ENCODE data around the gene PNPLA6.
"Not testable (repeated sequence)": the region's sequence is repeated elsewhere in the genome, so short reads cannot be mapped to it uniquely, and the experiment has no call there.

PNPLA6 gene

GRCh38 chr19:7533925-7534480 lies 1.5 kb upstream of the PNPLA6 start:
- peak; percentile 69 for DNase-seq

- DNase-seq, result peak; percentile 31
Observed at GRCh38 chr19:7534531-7535046, 928 bp upstream of the PNPLA6 start.

DNA sequence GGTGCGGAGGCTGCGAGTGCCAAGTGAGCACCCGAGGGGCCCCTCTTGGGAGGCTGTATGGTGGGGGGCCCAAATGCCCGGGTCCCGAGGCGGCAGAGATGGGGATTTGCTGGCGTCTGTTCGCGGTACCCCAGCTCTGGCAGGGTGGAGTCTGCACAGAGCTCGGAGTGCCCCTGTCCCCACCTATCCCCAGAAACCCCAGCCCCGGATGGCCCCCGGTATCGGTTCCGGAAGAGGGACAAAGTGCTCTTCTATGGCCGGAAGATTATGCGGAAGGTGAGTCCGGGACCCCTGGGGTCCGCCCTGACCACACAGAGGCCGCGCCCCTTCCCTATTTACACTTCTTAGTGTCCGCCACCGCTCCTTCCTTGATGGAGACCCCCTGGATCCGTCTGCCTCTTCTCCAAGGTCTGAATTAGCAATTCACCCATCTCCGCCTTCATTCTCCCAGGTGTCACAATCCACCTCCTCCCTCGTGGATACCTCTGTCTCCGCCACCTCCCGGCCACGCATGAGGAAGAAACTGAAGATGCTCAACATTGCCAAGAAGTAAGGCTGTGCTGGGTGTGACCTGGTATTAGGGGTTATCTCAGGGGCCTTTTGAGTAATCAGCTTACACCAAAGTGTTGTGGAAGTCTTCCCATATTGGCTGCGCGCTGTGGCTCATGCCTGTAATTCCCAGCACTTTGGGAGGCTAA lies 630 bp downstream of the PNPLA6 start:
- no peak for DNase-seq

DNA sequence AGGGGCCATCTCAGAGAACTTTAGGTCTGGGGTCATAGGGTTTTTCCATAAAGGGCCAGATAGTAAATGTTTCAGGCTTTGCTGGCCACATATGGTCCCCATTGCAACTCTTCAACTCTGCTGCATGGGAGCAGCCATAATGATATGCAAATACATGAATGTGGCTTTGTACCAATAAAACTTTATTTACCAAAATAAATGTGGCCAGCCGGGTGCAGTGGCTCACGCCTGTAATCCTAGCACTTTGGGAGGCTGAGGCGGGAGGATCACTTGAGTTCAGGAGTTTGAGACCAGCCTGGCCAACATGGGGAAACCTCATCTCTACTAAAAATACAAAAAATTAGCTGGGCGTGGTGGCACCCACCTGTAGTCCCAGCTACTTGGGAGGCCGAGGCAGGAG lies 3.5 kb downstream of the PNPLA6 start:
- not testable (repeated sequence) for DNase-seq

- no peak for DNase-seq
Observed at GRCh38 chr19:7539827-7540425, 4.4 kb downstream of the PNPLA6 start.

- DNase-seq, result no peak
Observed at GRCh38 chr19:7540761-7541474, 5.4 kb downstream of the PNPLA6 start.

GRCh38 chr19:7541475-7541824 lies 5.9 kb downstream of the PNPLA6 start:
- no peak for DNase-seq

DNA sequence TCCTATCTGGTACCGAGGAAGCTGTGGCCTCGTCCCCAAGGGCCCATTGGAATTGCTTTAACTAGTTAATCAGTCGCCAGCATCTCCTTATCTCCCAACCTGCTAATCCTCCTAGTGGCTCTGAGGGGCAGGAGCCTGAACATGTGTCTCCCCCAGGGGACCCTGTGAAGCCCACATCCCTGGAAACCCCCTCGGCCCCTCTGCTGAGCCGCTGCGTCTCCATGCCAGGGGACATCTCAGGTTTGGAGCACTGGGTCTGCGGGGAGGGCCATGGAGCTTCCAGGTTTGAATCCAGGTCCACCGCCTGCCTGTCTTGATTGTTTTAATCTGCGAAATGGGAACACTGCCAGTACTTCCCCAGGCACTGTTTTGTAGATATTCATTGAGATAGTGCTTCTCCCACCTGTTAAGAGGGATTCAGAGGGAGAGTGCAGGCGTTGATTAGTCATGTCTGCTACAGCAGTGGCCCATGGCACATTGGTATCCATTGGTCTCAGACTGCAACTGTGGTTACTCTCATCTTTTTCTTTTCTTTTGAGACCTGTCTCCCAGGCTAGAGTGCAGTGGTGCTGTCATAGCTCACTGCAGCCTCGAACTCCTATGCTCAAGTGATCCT lies 6.4 kb downstream of the PNPLA6 start:
- no peak for DNase-seq

GRCh38 chr19:7542556-7543348 lies 7.2 kb downstream of the PNPLA6 start:
- no peak for DNase-seq

GRCh38 chr19:7544626-7545025 lies 9.1 kb downstream of the PNPLA6 start:
- DNase-seq, result no peak

DNA sequence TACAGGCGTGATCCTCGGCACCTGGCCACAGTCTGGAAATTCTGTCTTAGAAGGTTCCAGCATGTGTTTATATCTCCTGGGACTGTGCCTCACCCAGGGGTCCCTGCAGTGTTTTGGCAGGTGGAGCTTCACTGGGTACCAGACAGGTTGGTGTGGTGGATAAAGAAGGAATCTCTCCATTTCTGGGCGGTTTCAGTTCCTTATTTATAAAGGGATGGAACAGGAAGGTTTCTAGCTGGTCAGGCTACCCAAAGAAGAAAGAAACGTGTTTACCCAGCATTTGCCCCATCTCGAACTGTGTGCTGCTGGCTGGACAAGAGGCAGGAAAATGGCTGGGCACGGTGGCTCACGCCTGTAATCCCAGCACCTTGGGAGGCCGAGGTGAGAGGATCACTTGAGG lies 9.8 kb downstream of the PNPLA6 start:
- DNase-seq, result no peak

- DNase-seq, result no peak
Observed at GRCh38 chr19:7545904-7546303, 10.4 kb downstream of the PNPLA6 start.

DNA sequence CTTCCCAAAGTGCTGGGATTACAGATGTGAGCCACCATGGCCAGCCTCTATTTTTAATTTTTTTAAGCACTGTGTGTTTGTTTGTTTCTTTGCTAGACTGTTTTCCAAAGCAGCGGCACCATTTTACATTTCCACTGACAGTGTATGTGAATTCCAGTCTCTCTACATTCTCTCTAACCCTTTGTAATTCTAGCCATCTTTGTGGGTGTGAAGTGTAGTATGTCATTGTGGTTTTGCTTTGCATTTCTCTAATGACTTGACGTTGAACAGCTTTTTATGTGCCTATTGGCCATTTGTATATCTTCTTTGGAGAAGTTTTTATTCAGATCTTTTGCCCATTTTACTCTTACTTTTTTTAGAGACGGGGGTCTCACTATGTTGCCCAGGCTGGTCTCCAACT lies 11.6 kb downstream of the PNPLA6 start:
- no peak for DNase-seq

DNA sequence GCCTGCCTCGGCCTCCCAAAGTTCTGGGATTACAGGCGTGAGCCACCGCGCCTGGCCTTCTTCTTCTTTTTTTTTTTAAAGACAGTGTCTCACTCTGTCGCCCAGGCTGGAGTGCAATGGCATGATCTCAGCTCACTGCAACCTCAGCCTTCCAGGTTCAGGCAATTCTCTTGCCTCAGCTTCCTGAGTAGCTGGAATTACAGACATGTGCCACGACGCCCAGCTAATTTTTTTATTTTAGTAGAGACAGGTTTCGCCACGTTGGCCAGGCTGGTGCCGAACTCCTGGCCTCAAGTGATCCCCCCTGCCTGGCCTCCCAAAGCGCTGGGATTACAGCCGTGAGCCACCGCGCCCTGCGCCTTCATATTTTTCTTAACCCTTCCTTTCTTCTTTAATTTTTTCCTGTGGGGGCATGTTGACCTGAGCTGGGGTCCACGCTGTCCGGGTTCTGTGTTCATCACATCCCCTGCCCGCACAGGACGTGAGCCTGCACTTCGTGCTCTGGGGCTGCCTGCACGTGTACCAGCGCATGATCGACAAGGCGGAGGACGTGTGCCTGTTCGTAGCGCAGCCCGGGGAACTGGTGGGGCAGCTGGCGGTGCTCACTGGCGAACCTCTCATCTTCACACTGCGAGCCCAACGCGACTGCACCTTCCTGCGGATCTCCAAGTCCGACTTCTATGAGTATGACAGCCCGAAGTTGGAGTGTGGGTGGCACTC lies 14.1 kb downstream of the PNPLA6 start:
- no peak for DNase-seq

DNA sequence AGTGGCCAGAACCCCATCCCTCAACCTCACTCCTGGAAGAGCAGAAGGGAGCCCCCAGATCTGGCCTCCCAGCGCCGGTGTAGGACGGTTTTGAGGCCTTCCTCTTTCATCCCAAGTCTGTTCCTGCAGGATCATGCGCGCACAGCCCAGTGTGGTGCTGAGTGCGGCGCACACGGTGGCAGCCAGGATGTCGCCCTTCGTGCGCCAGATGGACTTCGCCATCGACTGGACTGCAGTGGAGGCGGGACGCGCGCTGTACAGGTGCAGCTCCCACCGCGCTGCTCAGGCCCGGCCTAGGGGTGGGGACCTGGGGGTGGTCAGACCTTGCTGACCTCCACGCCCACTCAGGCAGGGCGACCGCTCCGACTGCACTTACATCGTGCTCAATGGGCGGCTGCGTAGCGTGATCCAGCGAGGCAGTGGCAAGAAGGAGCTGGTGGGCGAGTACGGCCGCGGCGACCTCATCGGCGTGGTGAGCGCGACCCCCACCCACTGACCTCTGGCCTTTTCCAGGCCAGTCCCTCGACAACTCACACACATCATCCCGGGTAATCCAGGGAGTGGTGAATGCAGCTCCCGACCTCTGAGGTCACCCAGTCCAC lies 14.8 kb downstream of the PNPLA6 start:
- DNase-seq, result no peak

DNA sequence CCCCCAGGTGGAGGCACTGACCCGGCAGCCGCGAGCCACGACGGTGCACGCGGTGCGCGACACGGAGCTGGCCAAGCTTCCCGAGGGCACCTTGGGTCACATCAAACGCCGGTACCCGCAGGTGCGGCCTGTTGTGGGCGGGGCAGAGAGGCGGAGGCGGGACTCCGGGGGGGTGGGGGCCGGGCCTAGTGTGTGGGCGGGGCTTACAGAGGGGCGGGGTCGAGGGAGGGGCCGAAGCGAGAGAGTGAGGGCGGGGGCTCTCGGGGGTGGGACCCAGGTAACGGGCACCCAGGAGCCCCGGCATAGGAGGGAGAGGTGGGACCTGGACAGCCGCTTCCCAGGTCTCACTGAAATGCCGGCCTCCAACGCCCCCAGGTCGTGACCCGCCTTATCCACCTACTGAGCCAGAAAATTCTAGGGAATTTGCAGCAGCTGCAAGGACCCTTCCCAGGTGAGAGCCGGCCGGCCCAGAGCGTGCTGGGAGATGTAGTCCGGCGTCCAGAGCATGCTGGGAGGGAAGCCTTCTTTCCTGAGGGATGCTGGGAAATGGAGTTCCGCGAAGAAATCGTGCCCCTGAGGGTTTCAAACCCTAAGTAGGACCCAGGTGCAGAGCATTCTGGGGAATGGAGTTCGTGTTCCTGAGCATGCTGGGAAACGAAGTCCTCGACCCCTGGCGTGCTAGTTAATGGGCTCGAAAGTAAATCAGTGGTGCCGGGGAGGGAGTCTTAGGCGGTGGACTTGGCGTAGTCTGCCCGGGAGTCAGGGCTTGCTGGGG lies 15.7 kb downstream of the PNPLA6 start:
- peak; percentile 98 for DNase-seq

DNA sequence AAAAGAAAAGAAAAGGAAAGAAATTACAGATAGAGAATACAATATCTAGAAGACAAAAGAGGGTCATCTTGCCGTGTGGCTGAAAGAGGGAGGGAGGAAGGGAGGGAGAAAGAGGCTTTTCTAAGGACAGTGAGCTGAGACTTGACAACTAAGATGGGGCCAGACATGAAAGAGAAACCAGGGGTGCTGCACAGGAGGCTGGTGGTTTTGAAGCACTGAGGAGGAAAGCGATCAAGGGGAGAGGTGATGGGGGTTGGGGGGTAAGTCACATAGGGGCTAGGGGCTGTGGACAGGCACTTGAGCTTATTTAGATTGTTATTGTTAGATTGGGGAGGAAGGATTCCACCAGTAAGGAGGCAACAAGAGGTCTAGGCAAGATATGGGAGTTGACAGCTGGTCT lies 17.3 kb downstream of the PNPLA6 start:
- no peak for DNase-seq

- DNase-seq, result no peak
Observed at GRCh38 chr19:7554565-7554964, 19.0 kb downstream of the PNPLA6 start.

GRCh38 chr19:7554990-7555864 lies 19.7 kb downstream of the PNPLA6 start:
- DNase-seq, result no peak
